Effector memory CD8-positive, alpha-beta T cell (primary cell): ENCODE results near the gene CRY1.
A peak's percentile ranks its signal among the peaks of the same experiment; 100 is the strongest.

ENCODE experiments used
- ATAC-seq: fragments of 150-1000 bp; cut with Tn5 transposase; replicated peaks from 2 replicates; pipeline ENCODE4 v1.10.0; 2021; ENCODE audit warnings: mild to moderate bottlenecking, moderate library complexity
- DNase-seq, 3 experiments: peaks; one replicate each; pipeline ENCODE4 v3.0.0; 2021
- H3K27ac Mint-ChIP-seq, 2 donors: one replicate each; pipeline ENCODE4 v1.8.0; 2022; ENCODE audit warnings: mild to moderate bottlenecking in 2 of 2, mixed read lengths in 2 of 2, moderate library complexity in 2 of 2
- H3K27me3 Mint-ChIP-seq, 2 donors: one replicate each; pipeline ENCODE4 v1.8.0; 2022; ENCODE audit warnings: mixed read lengths in 2 of 2
- H3K36me3 Mint-ChIP-seq: one replicate; pipeline ENCODE4 v1.8.0; 2022; ENCODE audit warnings: mild to moderate bottlenecking, moderate library complexity, mixed read lengths; ENCODE audit not compliant: insufficient read depth
- H3K4me1 Mint-ChIP-seq, 2 donors: one replicate each; pipeline ENCODE4 v1.8.0; 2022; ENCODE audit warnings: low read depth in 2 of 2, mixed read lengths in 2 of 2
- H3K4me3 Mint-ChIP-seq, 2 donors: one replicate each; pipeline ENCODE4 v1.8.0; 2022; ENCODE audit warnings: mild to moderate bottlenecking in 2 of 2, mixed read lengths in 2 of 2, moderate library complexity in 2 of 2
- H3K9me3 Mint-ChIP-seq, 2 donors: one replicate each; pipeline ENCODE4 v1.8.0; 2022; ENCODE audit warnings: mixed read lengths in 2 of 2

Gene CRY1

GRCh38 chr12:106954462-106955376 lies 138.6 kb downstream of the CRY1 start:
- Mint-ChIP-seq H3K9me3 (no peaks in the 10 kb centered on the region), H3K27me3 (no peaks in the 10 kb centered on the region), H3K27ac (peak overlapping the region; percentile 97 to 99), H3K4me1 (peaks cover 13 to 33% of the 10 kb centered on the region in 2 donors), H3K36me3 (peaks cover 18% of the 10 kb centered on the region), H3K4me3 (peak overlapping the region; percentile 98)
- peak; percentile 25 for ATAC-seq
- DNase-seq: no peak

DNA sequence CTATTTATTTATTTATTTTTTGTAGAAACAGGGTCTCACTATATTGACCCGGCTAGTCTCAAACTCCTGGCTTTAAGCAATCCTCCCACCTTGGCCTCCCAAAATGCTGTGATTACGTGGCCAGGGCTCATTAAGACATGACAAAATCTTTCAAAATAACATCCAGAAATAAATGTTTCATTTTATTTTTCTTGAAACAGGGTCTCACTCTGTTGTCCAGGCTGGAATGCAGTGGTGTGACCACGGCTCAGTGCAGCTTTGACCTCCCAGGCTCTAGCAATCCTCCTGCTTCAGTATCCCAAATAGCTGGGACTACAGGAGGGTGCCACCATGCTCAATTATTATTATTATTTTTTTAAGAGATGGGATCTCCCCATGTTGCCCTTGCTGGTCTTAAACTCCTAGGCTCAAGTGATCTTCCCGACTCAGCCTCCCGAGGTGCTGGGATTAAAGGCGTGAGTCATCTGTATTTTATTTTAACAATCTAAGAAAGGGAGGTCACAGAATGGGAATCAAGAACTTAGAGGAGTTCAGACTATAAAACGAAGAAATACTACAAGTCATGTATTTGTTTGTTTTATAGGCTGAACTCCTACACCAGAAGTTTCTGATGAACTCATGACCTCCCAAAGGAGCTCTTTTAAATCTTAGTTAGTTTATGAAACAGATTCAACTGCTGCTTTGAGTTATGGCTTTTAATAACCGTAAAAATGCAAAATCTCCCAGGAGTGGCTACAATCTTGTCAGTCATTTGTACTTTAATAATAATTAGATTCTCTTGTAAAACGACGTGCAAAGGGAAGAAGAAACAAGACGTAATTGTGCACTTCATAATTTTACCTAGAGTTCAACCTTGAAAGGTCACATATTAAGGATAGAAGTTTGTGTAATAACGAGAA lies 139.7 kb downstream of the CRY1 start:
- ATAC-seq (no peak), DNase-seq (no peak)
- Mint-ChIP-seq H3K36me3 (peaks cover 18% of the 10 kb centered on the region), H3K27ac (no peak overlapping the region), H3K9me3 (peaks cover 0 to 3% of the 10 kb centered on the region in 2 donors), H3K27me3 (no peaks in the 10 kb centered on the region), H3K4me1 (peaks cover 13 to 28% of the 10 kb centered on the region in 2 donors), H3K4me3 (peak overlapping the region; percentile 27 to 40)

DNA sequence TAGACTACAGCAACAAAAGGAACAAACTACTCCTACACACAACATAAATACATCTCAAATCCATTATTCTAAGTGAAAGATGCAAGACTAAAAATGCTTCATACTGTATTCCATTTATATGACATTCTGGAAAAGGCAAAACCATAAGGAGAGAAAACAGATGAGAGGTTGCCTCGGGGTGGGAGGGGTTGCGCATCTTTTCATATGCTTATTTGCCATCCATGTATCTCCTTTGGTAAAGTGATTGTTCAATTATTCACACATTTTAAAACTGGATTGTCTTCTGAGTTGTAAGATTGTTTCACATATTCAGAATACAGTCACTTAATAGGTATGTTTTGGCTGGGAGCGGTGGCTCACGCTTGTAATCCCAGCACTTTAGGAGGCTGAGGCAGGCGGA lies 142.8 kb downstream of the CRY1 start:
- peaks cover 5% of the 10 kb centered on the region in 2 donors for H3K4me1 Mint-ChIP-seq
- peaks cover 5% of the 10 kb centered on the region for H3K36me3 Mint-ChIP-seq
- H3K4me3 Mint-ChIP-seq: no peak overlapping the region
- H3K9me3 Mint-ChIP-seq: peaks cover 0 to 3% of the 10 kb centered on the region in 2 donors
- ATAC-seq (no peak), DNase-seq (no peak)
- no peaks in the 10 kb centered on the region for H3K27me3 Mint-ChIP-seq
- no peak overlapping the region for H3K27ac Mint-ChIP-seq

GRCh38 chr12:106947461-106947860 lies 145.9 kb downstream of the CRY1 start:
- Mint-ChIP-seq H3K4me3 (no peak overlapping the region), H3K27me3 (peaks cover 0 to 5% of the 10 kb centered on the region in 2 donors), H3K9me3 (peaks cover 0 to 3% of the 10 kb centered on the region in 2 donors), H3K27ac (peak overlapping the region in 1 of 2 donors; percentile 6), H3K36me3 (no peaks in the 10 kb centered on the region), H3K4me1 (peaks cover 0 to 2% of the 10 kb centered on the region in 2 donors)
- DNase-seq (no peak), ATAC-seq (no peak)

DNA sequence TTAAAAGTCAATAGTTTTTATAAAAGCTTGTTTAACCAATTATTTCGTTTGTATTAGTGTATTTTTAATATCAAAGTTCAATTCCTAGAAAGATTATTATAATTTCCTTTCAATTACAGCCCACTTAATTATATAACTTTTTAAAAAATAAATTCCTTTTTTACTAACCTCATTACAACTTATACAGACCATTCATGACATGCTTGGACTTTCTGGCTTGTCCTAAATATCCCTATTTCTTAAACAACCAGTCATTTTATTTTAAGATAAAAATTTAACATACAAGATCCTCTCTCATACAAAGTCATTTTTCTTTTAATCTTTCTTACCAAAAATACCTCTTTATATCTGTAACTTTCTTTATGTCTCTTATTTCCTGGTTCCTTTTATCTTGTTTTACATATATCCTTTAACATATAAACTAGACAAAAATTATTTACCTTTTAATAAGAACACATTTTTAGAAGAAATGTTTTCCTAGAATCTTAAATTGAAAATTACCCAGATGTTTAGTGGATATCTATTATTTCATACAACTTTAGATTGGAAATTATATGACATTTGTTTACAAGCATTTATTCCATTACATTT lies 148.0 kb downstream of the CRY1 start:
- Mint-ChIP-seq H3K27ac (no peak overlapping the region), H3K27me3 (peaks cover 0 to 5% of the 10 kb centered on the region in 2 donors), H3K4me3 (no peak overlapping the region), H3K36me3 (no peaks in the 10 kb centered on the region), H3K4me1 (peaks cover 0 to under 1% of the 10 kb centered on the region in 2 donors), H3K9me3 (peaks cover 0 to 3% of the 10 kb centered on the region in 2 donors)
- DNase-seq (no peak), ATAC-seq (no peak)

DNA sequence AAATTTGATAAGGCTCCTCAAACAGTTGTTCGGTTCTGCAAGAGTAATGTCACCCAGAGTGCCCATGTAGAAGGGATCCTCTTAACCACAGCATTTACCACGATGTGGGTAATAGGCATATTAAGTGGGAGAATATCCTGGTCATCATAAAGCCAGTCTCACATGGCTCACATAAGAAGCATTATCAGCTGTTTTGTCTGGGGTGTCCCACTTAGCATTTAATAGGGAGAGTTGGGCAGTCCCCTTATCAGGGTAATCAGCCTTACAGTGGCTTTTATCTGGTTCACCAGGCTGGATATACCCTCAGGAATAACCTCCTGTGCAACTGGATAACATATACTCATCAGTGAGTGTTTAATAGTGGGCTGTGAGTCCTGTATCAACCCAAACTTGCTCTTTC lies 150.6 kb downstream of the CRY1 start:
- ATAC-seq (no peak), DNase-seq (no peak)
- H3K36me3 Mint-ChIP-seq: no peaks in the 10 kb centered on the region
- H3K27me3 Mint-ChIP-seq: peaks cover 0 to 5% of the 10 kb centered on the region in 2 donors
- no peaks in the 10 kb centered on the region for H3K9me3 Mint-ChIP-seq
- H3K27ac Mint-ChIP-seq: no peak overlapping the region
- H3K4me3 Mint-ChIP-seq: no peak overlapping the region
- no peaks in the 10 kb centered on the region for H3K4me1 Mint-ChIP-seq

- ATAC-seq: no peak
- Mint-ChIP-seq H3K4me3 (no peak overlapping the region), H3K36me3 (no peaks in the 10 kb centered on the region), H3K9me3 (no peaks in the 10 kb centered on the region), H3K27me3 (peaks cover 0 to 5% of the 10 kb centered on the region in 2 donors), H3K27ac (no peak overlapping the region), H3K4me1 (no peaks in the 10 kb centered on the region)
- DNase-seq: no peak
Observed at GRCh38 chr12:106941481-106942156, 151.7 kb downstream of the CRY1 start.
